ES-I3 (cell line): ENCODE results near the gene CREM.
"Not testable (repeated sequence)": the region's sequence is repeated elsewhere in the genome, so short reads cannot be mapped to it uniquely, and the experiment has no call there.

Experiments used
- H3K36me3 ChIP-seq: 2 replicates; pipeline ENCODE4 v1.6.1; 2013; ENCODE audit warnings: mild to moderate bottlenecking, low read length, control low read depth, moderate library complexity; ENCODE audit not compliant: insufficient read depth
- H3K4me1 ChIP-seq: 2 replicates; pipeline ENCODE4 v1.6.1; 2013; ENCODE audit warnings: mild to moderate bottlenecking, control low read depth, low read length; ENCODE audit not compliant: insufficient read depth
- H3K9ac ChIP-seq: 2 replicates; pipeline ENCODE4 v1.6.1; 2013; ENCODE audit warnings: low read depth, mild to moderate bottlenecking, low read length, moderate library complexity
- H3K9me3 ChIP-seq: 2 replicates; pipeline ENCODE4 v1.6.1; 2013; ENCODE audit warnings: mild to moderate bottlenecking, low read length, moderate library complexity; ENCODE audit not compliant: control insufficient read depth, insufficient read depth

CREM gene

GRCh38 chr10:35212856-35213255 is 86.2 kb downstream of the CREM start:
- Histone ChIP-seq H3K9me3 (no peaks in the 10 kb centered on the region), H3K36me3 (no peaks in the 10 kb centered on the region; the same call in 1 of the 2 replicates), H3K9ac (no peak overlapping the region), H3K4me1 (peaks cover 34% of the 10 kb centered on the region)

DNA sequence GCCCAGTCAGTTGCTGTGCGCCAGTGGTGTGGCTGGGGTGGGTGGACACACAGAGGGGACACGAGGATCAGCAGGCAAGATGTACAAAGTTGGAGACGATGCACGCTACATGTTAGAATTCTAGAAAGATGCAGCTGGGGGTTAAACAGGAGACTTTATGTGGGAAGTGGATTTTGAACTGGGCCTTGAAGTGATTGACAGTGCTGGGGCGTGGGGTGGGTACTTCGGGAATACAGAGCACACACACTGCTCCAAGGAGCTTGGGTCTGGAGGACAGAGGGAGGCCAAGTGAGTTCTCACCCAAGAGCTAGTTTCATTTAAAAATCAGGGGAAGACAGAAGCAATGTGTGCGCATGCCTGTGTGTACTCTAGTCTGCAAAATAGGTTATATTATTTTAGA is 87.1 kb downstream of the CREM start:
- no peaks in the 10 kb centered on the region for H3K9me3 ChIP-seq
- H3K9ac ChIP-seq: no peak overlapping the region
- no peaks in the 10 kb centered on the region; the same call in 1 of the 2 replicates for H3K36me3 ChIP-seq
- H3K4me1 ChIP-seq: peaks cover 34% of the 10 kb centered on the region

- peaks cover 27% of the 10 kb centered on the region for H3K4me1 ChIP-seq
- no peaks in the 10 kb centered on the region for H3K36me3 ChIP-seq
Observed at GRCh38 chr10:35214607-35215020, 88.0 kb downstream of the CREM start.

GRCh38 chr10:35215107-35215506 is 88.5 kb downstream of the CREM start:
- Histone ChIP-seq H3K4me1 (peaks cover 22% of the 10 kb centered on the region), H3K9me3 (no peaks in the 10 kb centered on the region), H3K36me3 (no peaks in the 10 kb centered on the region), H3K9ac (no peak overlapping the region)

More at GRCh38 chr10:35214607-35215020, 88.0 kb downstream of the CREM start:
- Histone ChIP-seq H3K9ac (no peak overlapping the region), H3K9me3 (no peaks in the 10 kb centered on the region)

- no peaks in the 10 kb centered on the region for H3K36me3 ChIP-seq
- peaks cover 10% of the 10 kb centered on the region for H3K4me1 ChIP-seq
- no peaks in the 10 kb centered on the region for H3K9me3 ChIP-seq
- no peak overlapping the region for H3K9ac ChIP-seq
Observed at GRCh38 chr10:35216303-35216905, 89.8 kb downstream of the CREM start.

DNA sequence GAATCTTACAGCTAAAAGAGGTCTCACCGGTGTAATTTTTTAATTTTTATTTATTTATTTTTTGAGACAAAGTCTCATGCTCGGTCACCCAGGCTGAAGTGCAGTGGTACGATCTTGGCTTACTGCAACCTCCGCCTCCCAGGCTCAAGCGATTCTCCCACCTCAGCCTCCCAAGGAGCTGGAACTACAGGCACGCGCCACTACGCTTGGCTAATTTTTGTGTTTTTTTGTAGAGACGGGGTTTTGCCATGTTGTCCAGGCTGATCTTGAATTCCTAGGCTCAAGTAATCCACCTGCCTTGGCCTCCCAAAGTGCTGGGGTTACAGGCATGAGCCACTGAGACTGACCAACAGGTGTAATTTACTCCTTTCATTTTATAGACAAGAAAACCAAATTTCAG is 90.3 kb downstream of the CREM start:
- not testable (repeated sequence) for H3K36me3 ChIP-seq, H3K9me3 ChIP-seq, H3K4me1 ChIP-seq, H3K9ac ChIP-seq

GRCh38 chr10:35217455-35217854 is 90.8 kb downstream of the CREM start:
- Histone ChIP-seq H3K4me1 (peaks cover 6% of the 10 kb centered on the region; the same call in 1 of the 2 replicates), H3K9ac (no peak overlapping the region), H3K9me3 (no peaks in the 10 kb centered on the region), H3K36me3 (no peaks in the 10 kb centered on the region)

- Histone ChIP-seq H3K4me1 (no peaks in the 10 kb centered on the region), H3K9ac (no peak overlapping the region), H3K36me3 (no peaks in the 10 kb centered on the region), H3K9me3 (no peaks in the 10 kb centered on the region)
Observed at GRCh38 chr10:35218339-35218955, 91.8 kb downstream of the CREM start.

DNA sequence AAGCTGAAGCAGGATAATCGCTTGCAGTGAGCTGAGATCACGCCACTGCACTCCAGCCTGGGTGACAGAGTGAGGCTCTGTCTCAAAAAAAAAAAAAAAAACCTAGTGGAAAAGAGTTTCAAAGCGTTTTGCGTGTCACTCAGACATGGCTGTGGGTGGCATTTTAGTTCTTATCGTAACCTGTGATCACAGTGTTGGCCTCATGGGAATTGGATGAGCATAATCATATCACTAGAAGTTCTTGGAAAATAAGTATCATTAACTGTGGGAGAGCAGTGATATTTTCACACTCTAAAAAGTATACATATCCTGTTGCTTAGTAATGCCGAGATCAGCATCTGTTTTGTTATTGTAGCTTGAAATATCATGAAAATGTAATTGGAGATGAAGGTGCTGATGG is 92.6 kb downstream of the CREM start:
- H3K9ac ChIP-seq: no peak overlapping the region
- no peaks in the 10 kb centered on the region for H3K9me3 ChIP-seq
- no peaks in the 10 kb centered on the region for H3K4me1 ChIP-seq
- no peaks in the 10 kb centered on the region for H3K36me3 ChIP-seq

DNA sequence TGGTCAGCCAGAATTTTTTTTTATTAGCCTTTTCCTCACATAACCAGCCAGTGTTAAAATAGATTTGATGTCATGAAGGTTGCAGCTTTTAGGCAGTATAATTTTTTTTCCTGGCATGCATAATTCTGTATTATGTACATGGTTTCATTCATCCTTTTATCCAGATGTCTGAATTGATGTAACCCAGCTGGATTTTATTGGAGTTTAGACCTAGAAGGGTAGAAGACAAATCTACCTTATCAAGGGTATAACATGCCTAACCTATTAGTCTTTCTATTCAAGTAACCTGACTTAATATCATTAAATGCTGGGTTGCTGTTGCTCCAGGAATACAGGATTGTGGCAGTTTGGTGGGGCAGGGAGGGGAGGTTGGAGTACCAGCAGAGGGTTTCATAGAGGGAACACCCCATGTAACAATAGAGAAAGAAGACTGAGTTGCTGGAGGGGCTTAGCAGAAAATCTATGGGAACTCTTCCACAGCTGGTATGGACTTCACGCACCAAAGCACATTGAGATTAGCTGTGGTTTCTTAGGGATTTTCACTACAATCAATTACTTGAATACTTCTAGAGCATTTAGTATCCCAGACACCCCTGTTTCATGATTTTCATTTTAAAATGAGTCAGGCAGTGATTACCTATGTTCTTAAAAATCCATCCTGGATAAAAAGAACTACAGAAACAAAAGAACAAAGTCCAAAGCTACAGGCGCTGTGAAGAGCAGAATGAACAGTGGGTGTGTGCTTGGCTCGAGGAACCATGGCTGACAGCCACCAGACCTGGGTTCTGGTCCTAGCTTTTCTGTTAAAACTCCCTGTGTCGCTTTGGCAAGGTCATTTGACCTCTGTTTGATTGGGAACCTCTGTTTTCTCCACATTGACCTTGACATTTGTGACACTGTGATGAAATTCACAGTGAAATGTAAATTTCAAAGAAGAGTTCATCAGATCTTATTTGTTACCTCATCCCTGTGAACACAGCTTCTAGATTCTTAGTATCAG is 93.5 kb downstream of the CREM start:
- no peak overlapping the region for H3K9ac ChIP-seq

DNA sequence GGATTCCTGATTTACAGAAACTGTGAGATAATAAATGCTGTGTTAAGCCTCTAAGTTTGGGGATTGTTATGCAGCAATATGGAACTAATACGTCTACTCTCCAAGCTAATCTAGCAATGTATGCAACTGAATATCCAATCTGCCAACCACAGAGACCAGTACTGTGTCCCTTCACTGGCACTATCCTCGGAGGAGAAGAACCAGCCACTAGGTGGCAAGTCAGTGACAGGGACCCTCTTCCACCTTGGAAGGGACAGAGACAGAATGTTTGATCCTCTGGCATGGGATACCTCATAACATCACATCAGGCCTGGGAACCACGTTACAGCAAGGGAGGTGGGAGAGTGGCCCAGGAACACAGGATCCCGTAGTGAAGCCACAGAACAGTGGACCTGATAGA is 96.4 kb downstream of the CREM start:
- H3K4me1 ChIP-seq: no peaks in the 10 kb centered on the region
- no peak overlapping the region for H3K9ac ChIP-seq
- no peaks in the 10 kb centered on the region for H3K9me3 ChIP-seq
- no peaks in the 10 kb centered on the region for H3K36me3 ChIP-seq

More for the DNA sequence above, 93.5 kb downstream of the CREM start:
- H3K4me1 ChIP-seq: no peaks in the 10 kb centered on the region
- H3K9me3 ChIP-seq: no peaks in the 10 kb centered on the region
- H3K36me3 ChIP-seq: no peaks in the 10 kb centered on the region

GRCh38 chr10:35224045-35224740 is 97.5 kb downstream of the CREM start:
- no peaks in the 10 kb centered on the region for H3K4me1 ChIP-seq
- no peak overlapping the region for H3K9ac ChIP-seq
- H3K9me3 ChIP-seq: no peaks in the 10 kb centered on the region
- H3K36me3 ChIP-seq: no peaks in the 10 kb centered on the region

DNA sequence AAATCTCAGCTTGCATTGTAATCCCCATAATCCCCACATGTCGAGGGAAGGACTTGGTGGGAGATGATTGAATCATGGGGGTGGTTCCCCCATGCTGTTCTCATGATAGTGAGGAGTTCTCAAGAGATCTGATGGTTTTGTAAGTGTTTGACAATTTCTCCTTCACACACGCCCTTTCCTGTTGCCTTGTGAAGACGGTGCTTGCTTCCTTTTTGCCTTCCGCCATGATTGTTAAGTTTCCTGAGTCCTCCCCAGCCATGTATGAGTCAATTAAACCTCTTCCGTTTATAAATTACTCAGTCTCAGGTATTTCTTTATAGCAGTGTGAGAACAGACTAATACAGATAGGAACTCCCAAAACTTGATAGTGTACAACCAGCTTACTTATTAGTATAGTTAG is 98.6 kb downstream of the CREM start:
- Histone ChIP-seq H3K36me3 (no peaks in the 10 kb centered on the region), H3K4me1 (no peaks in the 10 kb centered on the region), H3K9ac (no peak overlapping the region), H3K9me3 (no peaks in the 10 kb centered on the region)

- H3K4me1 ChIP-seq: no peaks in the 10 kb centered on the region
- H3K9ac ChIP-seq: no peak overlapping the region
Observed at GRCh38 chr10:35226507-35226906, 99.9 kb downstream of the CREM start.

More at GRCh38 chr10:35226507-35226906, 99.9 kb downstream of the CREM start:
- H3K9me3 ChIP-seq: no peaks in the 10 kb centered on the region
- no peaks in the 10 kb centered on the region for H3K36me3 ChIP-seq
